Effector CD4-positive, alpha-beta T cell (primary cell): ENCODE results near the gene HS3ST3B1.
A peak's percentile ranks its signal among the peaks of the same experiment; 100 is the strongest.

ENCODE experiments used
- DNase-seq: peaks from one replicate; pipeline ENCODE4 v3.0.0-alpha.2; 2020

Gene HS3ST3B1

GRCh38 chr17:14303343-14304221 is 2.7 kb downstream of the HS3ST3B1 start:
- DNase-seq = peak; percentile 46

- no peak for DNase-seq
Observed at GRCh38 chr17:14304222-14304772, 3.4 kb downstream of the HS3ST3B1 start.

GRCh38 chr17:14304773-14305517 is 4.1 kb downstream of the HS3ST3B1 start:
- DNase-seq = no peak

GRCh38 chr17:14305785-14306496 is 5.1 kb downstream of the HS3ST3B1 start:
- no peak for DNase-seq

GRCh38 chr17:14306596-14306995 is 5.7 kb downstream of the HS3ST3B1 start:
- DNase-seq = no peak

- DNase-seq = no peak
Observed at GRCh38 chr17:14307560-14308024, 6.7 kb downstream of the HS3ST3B1 start.

- no peak for DNase-seq
Observed at GRCh38 chr17:14308636-14308964, 7.7 kb downstream of the HS3ST3B1 start.

- DNase-seq = peak; percentile 90
Observed at GRCh38 chr17:14308965-14309879, 8.3 kb downstream of the HS3ST3B1 start.

GRCh38 chr17:14310101-14310500 is 9.2 kb downstream of the HS3ST3B1 start:
- DNase-seq = no peak

- no peak for DNase-seq
Observed at GRCh38 chr17:14310605-14311004, 9.7 kb downstream of the HS3ST3B1 start.

GRCh38 chr17:14311186-14311705 is 10.4 kb downstream of the HS3ST3B1 start:
- DNase-seq = no peak

GRCh38 chr17:14311981-14312380 is 11.1 kb downstream of the HS3ST3B1 start:
- no peak for DNase-seq

GRCh38 chr17:14312522-14312921 is 11.6 kb downstream of the HS3ST3B1 start:
- DNase-seq = no peak

- no peak for DNase-seq
Observed at GRCh38 chr17:14316126-14316832, 15.4 kb downstream of the HS3ST3B1 start.

- DNase-seq = no peak
Observed at GRCh38 chr17:14317383-14317782, 16.5 kb downstream of the HS3ST3B1 start.

- no peak for DNase-seq
Observed at GRCh38 chr17:14318109-14318917, 17.4 kb downstream of the HS3ST3B1 start.

GRCh38 chr17:14318918-14319205 is 18.0 kb downstream of the HS3ST3B1 start:
- no peak for DNase-seq

GRCh38 chr17:14320098-14320497 is 19.2 kb downstream of the HS3ST3B1 start:
- DNase-seq = no peak

GRCh38 chr17:14320734-14321475 is 20.0 kb downstream of the HS3ST3B1 start:
- DNase-seq = no peak
